Glutamatergic neuron (in vitro differentiated cells): ENCODE measurements around the gene DISC1. TPM values are rescaled to one million over a fixed set of nuclear protein-coding genes. Genes with fewer than 3 reads are reported as not detected.
"Not testable (repeated sequence)": the region's sequence is repeated elsewhere in the genome, so short reads cannot be mapped to it uniquely, and the experiment has no call there.

Experiments used
- DNase-seq: peaks from one replicate; pipeline ENCODE4 v3.0.0; 2022
- H3K27ac Mint-ChIP-seq: one replicate; pipeline ENCODE4 v1.8.0; 2020; ENCODE audit warnings: mild to moderate bottlenecking, mixed read lengths, inconsistent platforms; ENCODE audit not compliant: unreplicated experiment
- H3K27me3 Mint-ChIP-seq: one replicate; pipeline ENCODE4 v1.8.0; 2020; ENCODE audit warnings: mild to moderate bottlenecking, moderate library complexity, mixed read lengths, inconsistent platforms; ENCODE audit not compliant: unreplicated experiment
- H3K36me3 Mint-ChIP-seq: one replicate; pipeline ENCODE4 v1.8.0; 2020; ENCODE audit warnings: mild to moderate bottlenecking, mixed read lengths, inconsistent platforms; ENCODE audit not compliant: unreplicated experiment
- H3K4me1 Mint-ChIP-seq: one replicate; pipeline ENCODE4 v1.8.0; 2020; ENCODE audit warnings: mild to moderate bottlenecking, low read depth, mixed read lengths, inconsistent platforms; ENCODE audit not compliant: unreplicated experiment
- H3K4me3 Mint-ChIP-seq: one replicate; pipeline ENCODE4 v1.8.0; 2020; ENCODE audit warnings: mild to moderate bottlenecking, mixed read lengths, inconsistent platforms; ENCODE audit not compliant: unreplicated experiment
- H3K9me3 Mint-ChIP-seq: one replicate; pipeline ENCODE4 v1.8.0; 2020; ENCODE audit warnings: mild to moderate bottlenecking, moderate library complexity, mixed read lengths, inconsistent platforms; ENCODE audit not compliant: unreplicated experiment
- total RNA-seq: library from RNA; stranded (reverse); fragmentation: NEBNext Ultra II Directional; extraction: Animal tissue kit (Norgen Biotek cat#: 25700); gene quantifications from one replicate; pipeline ENCODE4 v1.2.1, GENCODE V29; 2021; ENCODE audit not compliant: unreplicated experiment
- TF ChIP-seq, protein P1 (sequence below): fragments of 200-600 bp; sonication (generic); IDR thresholded peaks from one replicate; pipeline ENCODE4 v1.5.0; 2021; ENCODE audit not compliant: partially characterized antibody, unreplicated experiment

DISC1 gene
- total RNA-seq, 1 donor from 2014 or later: 9.1 TPM

DNA sequence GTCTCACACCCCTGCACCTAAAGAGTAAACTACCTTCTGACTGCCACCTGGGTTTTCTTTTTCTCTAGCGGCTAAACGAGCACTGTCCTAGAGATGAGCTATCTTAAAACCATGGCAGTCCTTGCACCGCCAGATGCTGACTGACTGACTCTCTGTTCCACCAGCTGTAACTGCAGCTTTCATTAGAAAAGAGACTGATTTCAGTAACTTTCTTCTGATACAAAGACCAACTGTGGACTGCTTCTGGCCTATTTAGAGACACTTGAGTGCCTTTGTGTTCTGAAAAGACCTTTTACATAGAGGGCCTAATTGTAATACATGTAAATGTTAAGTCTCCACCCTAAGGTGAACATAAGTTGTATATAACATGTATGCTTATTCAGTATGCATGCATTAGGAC is 152.5 kb downstream of the DISC1 start:
- Mint-ChIP-seq H3K4me3 (peak overlapping the region; percentile 23), H3K9me3 (no peaks in the 10 kb centered on the region), H3K27me3 (peaks cover 4% of the 10 kb centered on the region), H3K36me3 (no peaks in the 10 kb centered on the region), H3K27ac (no peak overlapping the region), H3K4me1 (peaks cover 33% of the 10 kb centered on the region)
- DNase-seq: no peak
- TF ChIP-seq, protein P1, sequence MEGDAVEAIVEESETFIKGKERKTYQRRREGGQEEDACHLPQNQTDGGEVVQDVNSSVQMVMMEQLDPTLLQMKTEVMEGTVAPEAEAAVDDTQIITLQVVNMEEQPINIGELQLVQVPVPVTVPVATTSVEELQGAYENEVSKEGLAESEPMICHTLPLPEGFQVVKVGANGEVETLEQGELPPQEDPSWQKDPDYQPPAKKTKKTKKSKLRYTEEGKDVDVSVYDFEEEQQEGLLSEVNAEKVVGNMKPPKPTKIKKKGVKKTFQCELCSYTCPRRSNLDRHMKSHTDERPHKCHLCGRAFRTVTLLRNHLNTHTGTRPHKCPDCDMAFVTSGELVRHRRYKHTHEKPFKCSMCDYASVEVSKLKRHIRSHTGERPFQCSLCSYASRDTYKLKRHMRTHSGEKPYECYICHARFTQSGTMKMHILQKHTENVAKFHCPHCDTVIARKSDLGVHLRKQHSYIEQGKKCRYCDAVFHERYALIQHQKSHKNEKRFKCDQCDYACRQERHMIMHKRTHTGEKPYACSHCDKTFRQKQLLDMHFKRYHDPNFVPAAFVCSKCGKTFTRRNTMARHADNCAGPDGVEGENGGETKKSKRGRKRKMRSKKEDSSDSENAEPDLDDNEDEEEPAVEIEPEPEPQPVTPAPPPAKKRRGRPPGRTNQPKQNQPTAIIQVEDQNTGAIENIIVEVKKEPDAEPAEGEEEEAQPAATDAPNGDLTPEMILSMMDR: no peak

DNA sequence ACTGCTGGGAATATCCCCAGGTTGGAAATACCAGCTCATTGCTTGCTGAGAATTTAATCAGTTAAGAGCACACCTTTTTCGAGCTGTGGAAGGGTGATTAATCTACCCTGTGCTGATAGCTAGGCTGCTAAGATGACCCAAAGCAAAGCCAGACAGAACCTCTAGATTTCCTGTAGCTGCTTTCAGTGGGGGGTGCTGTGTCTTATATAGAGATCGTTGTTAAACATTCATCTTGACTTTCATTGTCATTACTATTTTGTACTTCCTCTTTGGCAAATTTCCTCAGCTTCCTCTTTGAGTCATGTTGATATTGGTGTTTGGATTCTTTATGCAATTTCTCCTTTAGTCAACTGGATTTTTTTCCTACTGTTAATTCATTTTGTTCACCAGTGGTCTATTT is 155.3 kb downstream of the DISC1 start:
- no peak overlapping the region for H3K27ac Mint-ChIP-seq
- no peak overlapping the region for H3K4me3 Mint-ChIP-seq
- H3K4me1 Mint-ChIP-seq: peaks cover 16% of the 10 kb centered on the region
- peaks cover 3% of the 10 kb centered on the region for H3K27me3 Mint-ChIP-seq
- no peak for DNase-seq
- TF ChIP-seq, protein P1: no peak
- H3K9me3 Mint-ChIP-seq: no peaks in the 10 kb centered on the region
- no peaks in the 10 kb centered on the region for H3K36me3 Mint-ChIP-seq

DNA sequence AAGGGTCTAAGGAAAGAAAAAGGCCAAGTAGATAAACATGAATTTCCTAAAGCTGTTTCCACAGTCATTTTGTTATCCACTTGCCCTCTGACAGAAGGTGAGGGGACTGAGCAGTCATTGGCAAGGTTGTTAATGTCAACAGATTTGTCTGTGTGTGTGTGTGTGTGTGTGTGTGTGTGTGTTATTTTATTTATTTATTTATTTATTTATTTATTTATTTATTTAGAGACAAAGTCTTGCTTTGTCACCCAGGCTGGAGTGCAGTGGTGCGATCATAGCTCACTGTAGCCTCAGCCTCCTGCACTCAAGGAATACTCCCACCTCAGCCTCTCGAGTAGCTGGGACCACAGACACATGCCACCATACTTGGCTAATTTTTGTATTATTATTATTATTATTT is 158.5 kb downstream of the DISC1 start:
- H3K27ac Mint-ChIP-seq, H3K27me3 Mint-ChIP-seq, H3K4me1 Mint-ChIP-seq, H3K9me3 Mint-ChIP-seq, DNase-seq, H3K36me3 Mint-ChIP-seq, H3K4me3 Mint-ChIP-seq: not testable (repeated sequence)

DNA sequence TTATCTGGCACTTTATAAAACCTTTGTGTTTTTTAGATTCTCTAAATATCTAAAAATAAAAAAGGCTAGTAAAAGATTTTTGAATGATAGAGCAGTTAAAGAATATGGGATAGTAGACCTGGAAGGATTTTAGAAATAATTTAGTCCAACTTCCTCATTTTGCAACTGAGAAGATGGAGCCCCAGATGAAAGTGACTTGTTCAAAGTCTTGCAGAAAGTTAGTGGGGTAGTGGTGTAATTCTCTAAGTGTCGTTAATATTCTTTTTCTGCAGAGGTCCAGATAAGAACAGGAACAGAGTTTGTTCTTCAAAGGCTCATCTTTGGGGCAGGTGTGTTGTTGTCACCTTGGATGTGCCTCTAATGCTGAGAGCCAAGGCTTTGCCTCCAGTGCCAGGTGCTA is 159.5 kb downstream of the DISC1 start:
- TF ChIP-seq, protein P1: no peak
- no peak for DNase-seq
- no peak overlapping the region for H3K4me3 Mint-ChIP-seq
- H3K27me3 Mint-ChIP-seq: peaks cover 3% of the 10 kb centered on the region
- no peak overlapping the region for H3K27ac Mint-ChIP-seq
- H3K36me3 Mint-ChIP-seq: no peaks in the 10 kb centered on the region
- H3K9me3 Mint-ChIP-seq: peaks cover 2% of the 10 kb centered on the region
- H3K4me1 Mint-ChIP-seq: no peaks in the 10 kb centered on the region

DNA sequence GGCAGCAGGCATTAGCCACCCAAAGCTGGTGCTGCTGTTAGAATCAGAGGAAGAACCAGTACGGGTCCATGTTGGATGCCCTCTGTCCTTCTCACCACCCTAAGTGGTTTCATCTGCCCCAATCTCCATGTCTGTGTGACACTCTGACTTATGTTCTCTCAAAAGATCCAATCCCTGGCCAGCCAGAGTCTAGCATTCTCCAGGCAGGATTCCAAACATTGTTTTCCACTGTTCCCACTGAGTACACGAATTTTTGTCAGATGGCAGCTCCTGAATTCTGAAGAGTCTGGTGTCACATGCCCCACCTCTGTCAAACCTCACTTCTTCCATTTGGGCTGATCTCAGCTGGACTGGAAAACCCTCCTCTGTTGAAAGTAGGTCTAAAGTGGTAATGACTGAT is 166.0 kb downstream of the DISC1 start:
- DNase-seq: no peak
- Mint-ChIP-seq H3K4me3 (no peak overlapping the region), H3K27ac (no peak overlapping the region), H3K27me3 (peaks cover 2% of the 10 kb centered on the region), H3K9me3 (peaks cover 2% of the 10 kb centered on the region), H3K4me1 (peaks cover 6% of the 10 kb centered on the region), H3K36me3 (no peaks in the 10 kb centered on the region)
- TF ChIP-seq, protein P1: no peak

DNA sequence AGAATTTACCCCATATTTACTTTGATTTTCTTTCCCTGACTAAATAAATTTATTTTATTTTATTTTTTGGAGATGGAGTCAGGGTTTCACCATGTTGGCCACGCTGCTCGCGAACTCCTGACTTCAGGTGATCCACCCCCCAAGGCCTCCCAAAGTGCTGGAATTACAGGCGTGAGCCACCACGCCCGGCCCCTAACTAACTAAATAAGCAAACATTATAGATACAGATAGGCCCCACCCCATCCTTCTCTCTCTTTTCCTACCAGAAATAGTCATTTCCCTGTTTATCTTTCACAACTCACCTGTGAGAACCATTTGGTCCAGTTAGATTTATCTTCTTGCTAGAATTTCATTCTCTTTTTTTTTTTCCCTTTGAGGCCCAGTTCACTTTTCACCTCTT is 167.3 kb downstream of the DISC1 start:
- TF ChIP-seq, protein P1: no peak
- Mint-ChIP-seq H3K36me3 (no peaks in the 10 kb centered on the region), H3K27me3 (no peaks in the 10 kb centered on the region), H3K27ac (no peak overlapping the region), H3K4me3 (no peak overlapping the region), H3K4me1 (peaks cover 6% of the 10 kb centered on the region), H3K9me3 (peaks cover 2% of the 10 kb centered on the region)
- DNase-seq: no peak
